Kidney (tissue), 14 donors: Measurements from ENCODE around the gene CCR4. TPM values are rescaled to one million over a fixed set of nuclear protein-coding genes. Genes with fewer than 3 reads are reported as not detected.

Experiments used
- DNase-seq, 5 donors: peaks; one replicate each; pipeline ENCODE4 v3.0.0-alpha.2; 2013 to 2020
- FAIRE-seq: peaks from 2 replicates; lab custom pipeline; 2012; peaks lifted over from hg19 to GRCh38; lab: Jason Lieb, UNC
- H3K27ac ChIP-seq, 2 donors: one replicate each; pipeline ENCODE4 v1.7.0; 2013; ENCODE audit warnings: low read depth in 2 of 2, low read length in 2 of 2, inconsistent platforms in 1 of 2
- H3K27me3 ChIP-seq: one replicate; pipeline ENCODE4 v1.7.1; 2013; ENCODE audit warnings: low read length, inconsistent platforms; ENCODE audit not compliant: control insufficient read depth, insufficient read depth
- H3K36me3 ChIP-seq, 3 donors: one replicate each; pipeline versions ENCODE4 v1.7.0 to v1.7.1; 2013; ENCODE audit warnings: low read length in 3 of 3, control low read depth in 1 of 3, inconsistent platforms in 1 of 3; ENCODE audit not compliant: insufficient read depth in 3 of 3, control insufficient read depth in 2 of 3
- H3K4me1 ChIP-seq, 3 donors: one replicate each; pipeline versions ENCODE4 v1.7.0 to v1.7.1; 2013; ENCODE audit warnings: low read length in 3 of 3, inconsistent platforms in 1 of 3, low read depth in 1 of 3; ENCODE audit not compliant: control insufficient read depth in 2 of 3, insufficient read depth in 2 of 3
- H3K4me3 ChIP-seq, 3 donors: one replicate each; pipeline versions ENCODE4 v1.7.0 to v1.8.1; 2013; ENCODE audit warnings: low read length in 3 of 3, control low read depth in 1 of 3, inconsistent platforms in 1 of 3
- H3K9ac ChIP-seq, 3 donors: one replicate each; pipeline versions ENCODE4 v1.7.0 to v1.7.1; 2013; ENCODE audit warnings: low read length in 3 of 3, control low read depth in 1 of 3, inconsistent platforms in 1 of 3
- H3K9me3 ChIP-seq, 3 donors: one replicate each; pipeline versions ENCODE4 v1.7.0 to v1.7.1; 2013; ENCODE audit warnings: low read length in 3 of 3, control low read depth in 1 of 3, inconsistent platforms in 1 of 3; ENCODE audit not compliant: control insufficient read depth in 2 of 3, insufficient read depth in 1 of 3
- intact Hi-C: fragments of 100-400 bp; cut with DNase I; formaldehyde crosslinking; loops from one replicate; pipeline ENCODE4 v1.11.1; 2022
- polyA plus RNA-seq: library from polyadenylated mRNA; stranded (reverse); fragments of 350-450 nt; fragmentation: Illumina TruSeq; extraction: RNeasy Lipid Tissue Mini Kit (QIAGEN cat#74804); gene quantifications from one replicate; pipeline ENCODE4 v1.2.3, GENCODE V29; 2014; ENCODE audit warnings: low read depth, low replicate concordance; ENCODE audit not compliant: insufficient read depth
- total RNA-seq: library from RNA; stranded (reverse); fragmentation: NEBNext Ultra II Directional; extraction: Animal tissue kit (Norgen Biotek cat#: 25700); gene quantifications from one replicate; pipeline ENCODE4 v1.2.1, GENCODE V29; 2021
- TF ChIP-seq, protein P1 (sequence below): IDR thresholded peaks from 3 replicates; pipeline ENCODE4 v1.5.1; 2012; ENCODE audit warnings: mild to moderate bottlenecking, moderate library complexity, borderline replicate concordance; ENCODE audit not compliant: insufficient read depth; ENCODE audit errors: extremely low read depth
- donor health status: control.
- donor health status: control.
- donor health status: control.
- donor health status: control.
- donor health status: control.
- donor health status: DM: yes; HTN: yes; CAD: no.
- donor health status: Normal renal cell carcinoma (clear cell type).

CCR4 gene
- total and polyA plus RNA-seq, 2 donors from 2014 or later = 2.3 TPM; not detected in 1

DNA sequence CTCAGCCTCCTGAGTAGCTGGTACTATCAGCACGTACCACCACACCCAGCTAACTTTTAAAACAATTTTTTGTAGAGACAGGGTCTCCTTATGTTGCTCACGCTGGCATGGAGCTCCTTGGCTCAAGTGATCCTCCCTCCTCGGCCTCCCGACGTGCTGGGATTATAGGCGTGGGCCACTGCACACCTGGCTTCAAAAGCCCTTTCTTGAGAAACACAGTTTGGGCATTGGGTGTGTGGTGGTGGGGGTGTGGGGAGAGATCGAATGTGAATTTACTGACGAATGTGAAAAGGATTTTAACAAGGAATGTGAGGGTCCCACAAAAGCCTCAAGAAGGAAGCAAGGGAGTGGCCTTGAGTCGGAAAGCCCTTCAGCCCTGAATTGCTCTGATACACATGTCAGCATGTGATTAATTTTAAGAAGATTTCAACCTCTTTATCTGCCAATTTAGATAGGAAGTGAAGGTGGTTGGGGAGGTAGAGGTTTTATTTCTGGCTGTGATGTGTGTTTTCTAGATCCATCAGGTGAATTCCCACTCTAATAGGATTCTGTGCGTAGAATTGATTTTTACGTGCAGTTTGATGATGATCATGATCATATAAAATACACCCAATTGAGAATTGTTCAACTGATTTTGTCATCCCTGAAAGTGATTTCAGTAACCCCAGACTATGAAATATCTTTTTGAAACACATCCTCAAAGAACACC is 1.1 kb downstream of the CCR4 start:
- Histone ChIP-seq H3K27ac (no peak overlapping the region), H3K9me3 (no peaks in the 10 kb centered on the region), H3K27me3 (no peaks in the 10 kb centered on the region), H3K4me3 (no peak overlapping the region), H3K9ac (no peak overlapping the region), H3K4me1 (no peaks in the 10 kb centered on the region), H3K36me3 (no peaks in the 10 kb centered on the region)
- TF ChIP-seq, protein P1, sequence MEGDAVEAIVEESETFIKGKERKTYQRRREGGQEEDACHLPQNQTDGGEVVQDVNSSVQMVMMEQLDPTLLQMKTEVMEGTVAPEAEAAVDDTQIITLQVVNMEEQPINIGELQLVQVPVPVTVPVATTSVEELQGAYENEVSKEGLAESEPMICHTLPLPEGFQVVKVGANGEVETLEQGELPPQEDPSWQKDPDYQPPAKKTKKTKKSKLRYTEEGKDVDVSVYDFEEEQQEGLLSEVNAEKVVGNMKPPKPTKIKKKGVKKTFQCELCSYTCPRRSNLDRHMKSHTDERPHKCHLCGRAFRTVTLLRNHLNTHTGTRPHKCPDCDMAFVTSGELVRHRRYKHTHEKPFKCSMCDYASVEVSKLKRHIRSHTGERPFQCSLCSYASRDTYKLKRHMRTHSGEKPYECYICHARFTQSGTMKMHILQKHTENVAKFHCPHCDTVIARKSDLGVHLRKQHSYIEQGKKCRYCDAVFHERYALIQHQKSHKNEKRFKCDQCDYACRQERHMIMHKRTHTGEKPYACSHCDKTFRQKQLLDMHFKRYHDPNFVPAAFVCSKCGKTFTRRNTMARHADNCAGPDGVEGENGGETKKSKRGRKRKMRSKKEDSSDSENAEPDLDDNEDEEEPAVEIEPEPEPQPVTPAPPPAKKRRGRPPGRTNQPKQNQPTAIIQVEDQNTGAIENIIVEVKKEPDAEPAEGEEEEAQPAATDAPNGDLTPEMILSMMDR = no peak
- FAIRE-seq (no peak), DNase-seq (no peak)
- intact Hi-C loops = no loop called here

DNA sequence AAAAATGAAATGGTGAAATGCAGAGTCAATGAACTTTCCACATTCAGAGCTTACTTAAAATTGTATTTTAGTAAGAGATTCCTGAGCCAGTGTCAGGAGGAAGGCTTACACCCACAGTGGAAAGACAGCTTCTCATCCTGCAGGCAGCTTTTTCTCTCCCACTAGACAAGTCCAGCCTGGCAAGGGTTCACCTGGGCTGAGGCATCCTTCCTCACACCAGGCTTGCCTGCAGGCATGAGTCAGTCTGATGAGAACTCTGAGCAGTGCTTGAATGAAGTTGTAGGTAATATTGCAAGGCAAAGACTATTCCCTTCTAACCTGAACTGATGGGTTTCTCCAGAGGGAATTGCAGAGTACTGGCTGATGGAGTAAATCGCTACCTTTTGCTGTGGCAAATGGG is 3.1 kb downstream of the CCR4 start:
- FAIRE-seq = no peak
- no peak overlapping the region for H3K4me3 ChIP-seq

DNA sequence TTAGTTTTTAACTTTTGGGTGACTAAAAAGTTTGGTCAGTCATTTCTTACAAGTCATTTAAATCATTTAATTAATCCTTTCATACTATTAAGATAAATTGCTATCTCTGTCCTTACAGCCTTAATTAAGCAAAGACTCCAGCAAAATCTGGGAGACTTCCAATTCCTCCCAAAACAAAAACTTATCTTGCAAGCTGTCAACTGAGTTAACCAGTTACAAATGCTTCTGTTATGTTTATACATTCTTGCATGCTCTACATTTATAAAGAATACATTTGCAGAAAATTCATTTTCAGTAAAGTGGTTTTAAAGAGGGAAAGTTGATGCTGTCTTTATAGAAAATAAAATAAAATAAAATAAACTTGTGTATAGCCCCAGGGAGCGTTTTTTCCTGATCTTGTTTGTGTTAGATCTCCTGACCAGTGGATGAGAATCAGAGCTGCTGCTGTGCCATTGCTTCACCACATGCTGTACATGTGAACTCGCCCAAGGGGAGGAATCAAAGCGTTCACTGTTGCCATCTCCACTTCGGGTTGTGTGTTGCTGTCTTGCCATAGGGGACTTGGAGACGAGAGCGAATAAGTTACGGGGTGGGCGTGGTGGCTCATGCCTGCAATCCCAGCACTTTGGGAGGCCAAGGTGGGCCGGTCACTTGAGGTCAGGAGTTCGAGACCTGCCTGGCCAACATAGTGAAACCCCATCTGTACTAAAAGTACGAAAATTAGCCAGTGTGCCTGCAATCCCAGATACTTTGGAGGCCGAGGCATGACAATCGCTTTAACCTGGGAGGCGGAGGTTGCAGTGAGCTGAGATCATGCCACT is 5.5 kb downstream of the CCR4 start:
- intact Hi-C loops = no loop called here
- H3K27me3 ChIP-seq = no peaks in the 10 kb centered on the region
- H3K27ac ChIP-seq = no peak overlapping the region
- DNase-seq (peak in 2 of 5 donors; percentile 26 to 73), FAIRE-seq (no peak)
- no peaks in the 10 kb centered on the region for H3K9me3 ChIP-seq
- H3K36me3 ChIP-seq = no peaks in the 10 kb centered on the region
- TF ChIP-seq, protein P1 = no peak
- peaks cover 0 to 2% (median 0%) of the 10 kb centered on the region in 3 donors for H3K4me1 ChIP-seq
- no peak overlapping the region for H3K9ac ChIP-seq
- no peak overlapping the region for H3K4me3 ChIP-seq

More for the DNA sequence above, 3.1 kb downstream of the CCR4 start:
- no peaks in the 10 kb centered on the region for H3K27me3 ChIP-seq
- intact Hi-C loops = no loop called here
- H3K9ac ChIP-seq = no peak overlapping the region
- TF ChIP-seq, protein P1 = no peak
- no peak for DNase-seq
- H3K4me1 ChIP-seq = no peaks in the 10 kb centered on the region
- no peaks in the 10 kb centered on the region for H3K9me3 ChIP-seq
- no peak overlapping the region for H3K27ac ChIP-seq
- H3K36me3 ChIP-seq = no peaks in the 10 kb centered on the region
